HCT116 (cell line): ENCODE measurements around the gene FAM181A. TPM values are rescaled to one million over a fixed set of nuclear protein-coding genes. Genes with fewer than 3 reads are reported as not detected.

Experiments used
- ATAC-seq: fragments of 200-7000 bp; cut with Tn5 transposase; 2 replicates; pipeline ENCODE4 v1.9.1; 2020; ENCODE audit warnings: mild to moderate bottlenecking, moderate library complexity
- BruUV-seq: library from RNA; stranded (reverse); fragments of 400-500 nt; replicated peaks from 2 replicates; lab custom pipeline; 2021; lab: Mats Ljungman, UMichigan
- CTCF ChIA-PET: fragments of 300-600 bp; sonication (Branson Sonifier 250); formaldehyde crosslinking; loops from one replicate; lab custom pipeline; 2021; ENCODE audit warnings: antibody characterized with exemption; lab: Charles Lee
- POLR2A ChIA-PET: fragments of 300-600, 350-600 bp; sonication (Branson Sonifier 250); formaldehyde crosslinking; loops from one replicate; lab custom pipeline; 2021; ENCODE audit warnings: antibody characterized with exemption; lab: Charles Lee
- RAD21 ChIA-PET, 2 experiments: fragments of 300-600 bp; sonication (Branson Sonifier 250); formaldehyde crosslinking; loops; one replicate each; lab custom pipeline; 2023; ENCODE audit warnings: low total read pairs in 2 of 2; ENCODE audit not compliant: uncharacterized antibody in 2 of 2, unreplicated experiment in 2 of 2, low non-redundant PET in 1 of 2; lab: Charles Lee
- DNase-seq: peaks from one replicate; pipeline ENCODE4 v3.0.0-alpha.2; 2010; ENCODE audit warnings: low read depth, low spot score
- H2AFZ ChIP-seq: fragments of 200-600 bp; shearing (Covaris generic), sonication (generic); 2 replicates; pipeline ENCODE4 v1.6.1; 2017; ENCODE audit warnings: low read depth, mixed run types, mixed read lengths, antibody characterized with exemption, low read length; ENCODE audit not compliant: poor library complexity, severe bottlenecking
- H3K27ac ChIP-seq: 2 replicates; pipeline ENCODE4 v1.5.1; 2012; ENCODE audit warnings: low read depth, low read length
- H3K27me3 ChIP-seq: fragments of 200-600 bp; sonication (generic); 2 replicates; pipeline ENCODE4 v1.6.1; 2016; ENCODE audit warnings: mixed run types, low read length, mixed read lengths; ENCODE audit not compliant: insufficient read depth
- H3K36me3 ChIP-seq, 2 experiments: fragments of 200-500 bp in 1 of 2; fragments of 200-600 bp in 1 of 2; sonication (Bioruptor generic) in 1 of 2; sonication (generic) in 1 of 2; 2 replicates each; pipeline versions ENCODE4 v1.5.1 to v1.6.1; 2014 to 2016; ENCODE audit warnings: low read length in 2 of 2, inconsistent platforms in 1 of 2, mixed read lengths in 1 of 2, mixed run types in 1 of 2; ENCODE audit not compliant: insufficient read depth in 2 of 2, control insufficient read depth in 1 of 2
- H3K4me1 ChIP-seq, 2 experiments: fragments of 200-600 bp in 1 of 2; sonication (generic) in 1 of 2; 2 replicates each; pipeline versions ENCODE4 v1.5.1 to v1.6.1; 2012 to 2017; ENCODE audit warnings: low read length in 2 of 2, inconsistent platforms in 1 of 2, mild to moderate bottlenecking in 1 of 2, mixed read lengths in 1 of 2, mixed run types in 1 of 2, moderate library complexity in 1 of 2; ENCODE audit not compliant: insufficient read depth in 2 of 2, control insufficient read depth in 1 of 2
- H3K4me2 ChIP-seq: fragments of 200-600 bp; sonication (generic); 2 replicates; pipeline ENCODE4 v1.6.1; 2017; ENCODE audit warnings: mixed run types, low read length, mixed read lengths
- H3K4me3 ChIP-seq, 2 experiments: fragments of 200-600 bp in 1 of 2; sonication (generic) in 1 of 2; replicated peaks in 1 of 2; 2 replicates each; pipeline ENCODE4 v1.5.1; 2011 to 2016; ENCODE audit warnings: low read length in 2 of 2, control low read depth in 1 of 2, low read depth in 1 of 2, mild to moderate bottlenecking in 1 of 2, mixed read lengths in 1 of 2, mixed run types in 1 of 2
- H3K79me2 ChIP-seq: fragments of 200-600 bp; sonication (generic); 2 replicates; pipeline ENCODE4 v1.6.1; 2017; ENCODE audit warnings: mild to moderate bottlenecking, mixed run types, low read length, moderate library complexity, mixed read lengths; ENCODE audit not compliant: insufficient read depth
- H3K9ac ChIP-seq: fragments of 200-600 bp; sonication (generic); 2 replicates; pipeline ENCODE4 v1.6.1; 2016; ENCODE audit warnings: low read length, mixed read lengths
- H3K9me2 ChIP-seq: fragments of 200-600 bp; sonication (generic), shearing (Covaris generic); 2 replicates; pipeline ENCODE4 v1.6.1; 2017; ENCODE audit warnings: mixed run types, mild to moderate bottlenecking, moderate library complexity; ENCODE audit not compliant: insufficient read depth
- H3K9me3 ChIP-seq, 2 experiments: fragments of 200-500 bp in 1 of 2; fragments of 200-600 bp in 1 of 2; sonication (Bioruptor generic) in 1 of 2; sonication (generic) in 1 of 2; 2 replicates each; pipeline ENCODE4 v1.6.1; 2014 to 2017; ENCODE audit warnings: low read length in 2 of 2, mixed read lengths in 2 of 2, inconsistent platforms in 1 of 2, low read depth in 1 of 2, mild to moderate bottlenecking in 1 of 2, mixed run types in 1 of 2, moderate library complexity in 1 of 2; ENCODE audit not compliant: control insufficient read depth in 1 of 2, insufficient read depth in 1 of 2
- H4K20me1 ChIP-seq: fragments of 200-600 bp; sonication (generic), shearing (Covaris generic); 2 replicates; pipeline ENCODE4 v1.6.1; 2017; ENCODE audit warnings: mixed run types, mild to moderate bottlenecking, moderate library complexity; ENCODE audit not compliant: insufficient read depth
- ATF3 ChIP-seq: IDR thresholded peaks from 2 replicates; pipeline ENCODE4 v1.6.1; 2012
- CBX3 ChIP-seq: IDR thresholded peaks from 2 replicates; pipeline ENCODE4 v1.6.1; 2012; ENCODE audit warnings: low read depth
- CEBPB ChIP-seq: IDR thresholded peaks from 2 replicates; pipeline ENCODE4 v1.6.1; 2012; ENCODE audit warnings: low read depth
- EGR1 ChIP-seq: IDR thresholded peaks from 2 replicates; pipeline ENCODE4 v1.6.1; 2012; ENCODE audit warnings: low read depth
- ELF1 ChIP-seq: IDR thresholded peaks from 2 replicates; pipeline ENCODE4 v1.6.1; 2012; ENCODE audit warnings: low read depth, borderline replicate concordance
- EZH2 ChIP-seq: fragments of 200-600 bp; sonication (generic); IDR thresholded peaks from 2 replicates; pipeline ENCODE4 v1.6.1; 2017; ENCODE audit warnings: antibody characterized with exemption, mixed run types
- EZH2phosphoT487 ChIP-seq: fragments of 200-600 bp; IDR thresholded peaks from 2 replicates; pipeline ENCODE4 v1.6.1; 2018; ENCODE audit warnings: antibody characterized with exemption, borderline replicate concordance
- FOSL1 ChIP-seq: IDR thresholded peaks from 2 replicates; pipeline ENCODE4 v1.6.1; 2012; ENCODE audit warnings: low read depth
- JUND ChIP-seq: IDR thresholded peaks from 2 replicates; pipeline ENCODE4 v1.6.1; 2012
- MAX ChIP-seq: IDR thresholded peaks from 2 replicates; pipeline ENCODE4 v1.6.1; 2012
- POLR2A ChIP-seq: IDR thresholded peaks from 2 replicates; pipeline ENCODE4 v1.7.0; 2011; ENCODE audit warnings: borderline replicate concordance; ENCODE audit not compliant: insufficient read depth, insufficient read length; ENCODE audit errors: extremely low read depth
- RAD21 ChIP-seq: IDR thresholded peaks from 2 replicates; pipeline ENCODE4 v1.6.1; 2012; ENCODE audit warnings: low read depth, mild to moderate bottlenecking
- SP1 ChIP-seq: IDR thresholded peaks from 2 replicates; pipeline ENCODE4 v1.6.1; 2012; ENCODE audit warnings: low read depth
- TCF7L2 ChIP-seq: IDR thresholded peaks from 2 replicates; pipeline ENCODE4 v1.7.0; 2011; ENCODE audit warnings: borderline replicate concordance, inconsistent platforms; ENCODE audit not compliant: insufficient read depth, insufficient read length; ENCODE audit errors: extremely low read depth
- YY1 ChIP-seq: IDR thresholded peaks from 2 replicates; pipeline ENCODE4 v1.6.1; 2011; ENCODE audit warnings: low read length, low read depth, moderate library complexity, mild to moderate bottlenecking; ENCODE audit not compliant: insufficient replicate concordance; ENCODE audit errors: extremely low read depth
- ZBTB33 ChIP-seq: IDR thresholded peaks from 2 replicates; pipeline ENCODE4 v1.6.1; 2011; ENCODE audit warnings: mild to moderate bottlenecking, low read length, moderate library complexity; ENCODE audit not compliant: insufficient replicate concordance; ENCODE audit errors: extremely low read depth
- ZFX ChIP-seq: fragments of 450-650 bp; IDR thresholded peaks from 2 replicates; pipeline ENCODE4 v1.6.1; 2017
- ZNF274 ChIP-seq: fragments of 200-500 bp; sonication (Bioruptor generic); IDR thresholded peaks from 2 replicates; pipeline ENCODE4 v1.6.1; 2014; ENCODE audit warnings: mild to moderate bottlenecking, low read depth, low read length, inconsistent platforms
- intact Hi-C: fragments of 100-400 bp; cut with micrococcal nuclease; formaldehyde crosslinking; loops from 2 replicates; pipeline ENCODE4 v1.10.0; 2022
- total RNA-seq: library from RNA; stranded (reverse); gene quantifications from one replicate; pipeline ENCODE4 v1.2.1, GENCODE V29; 2021; ENCODE audit not compliant: unreplicated experiment

Gene FAM181A
- total RNA-seq, 1 experiment from 2014 or later, result not detected

- TF ChIP-seq EGR1 (no peak), SP1 (no peak), ATF3 (no peak), MAX (no peak), ZNF274 (no peak), ELF1 (no peak), JUND (no peak), ZBTB33 (no peak), CEBPB (no peak), TCF7L2 (no peak), EZH2phosphoT487 (no peak), CBX3 (no peak), EZH2 (no peak), RAD21 (no peak), POLR2A (no peak), ZFX (no peak), FOSL1 (no peak), YY1 (no peak)
- TF ChIP-seq, all 23 proteins: peak for 0
- Histone ChIP-seq H3K9me2 (no peaks in the 10 kb centered on the region), H3K79me2 (no peaks in the 10 kb centered on the region), H2AFZ (no peak overlapping the region), H3K4me1 (peaks cover 2 to 6% of the 10 kb centered on the region in 2 experiments; a peak in 2 of 4 replicates), H3K9me3 (no peaks in the 10 kb centered on the region), H3K4me2 (no peak overlapping the region), H3K4me3 (no peak overlapping the region), H3K27ac (no peak overlapping the region), H4K20me1 (no peaks in the 10 kb centered on the region), H3K9ac (no peak overlapping the region), H3K27me3 (no peaks in the 10 kb centered on the region), H3K36me3 (no peaks in the 10 kb centered on the region)
- intact Hi-C loops, result no loop called here
- ChIA-PET RAD21 (no interaction called here), CTCF (interaction anchor here (1.4 kb wide), 1 partner anchor 9 kb away, joined by 6 read pairs; no protein-coding TSS in a partner anchor), POLR2A (no interaction called here)
- BruUV-seq, result no TSS peak
- DNase-seq (no peak), ATAC-seq (no peak)
These were observed 29.0 kb upstream of the FAM181A start for GRCh38 chr14:93898081-93898611.
